Esophagus muscularis mucosa (tissue), 4 donors: ENCODE measurements around the gene SFT2D3.

Experiments used
- EP300 ChIP-seq: sonication (generic); formaldehyde crosslinking; IDR thresholded peaks from one replicate; pipeline ENCODE4 v1.6.1; 2017; ENCODE audit warnings: antibody characterized with exemption
- POLR2A ChIP-seq: fragments of 450-650 bp; IDR thresholded peaks from one replicate; pipeline ENCODE4 v1.6.1; 2017; ENCODE audit warnings: antibody characterized with exemption, moderate library complexity, mild to moderate bottlenecking, low read depth
- POLR2AphosphoS5 ChIP-seq, 2 donors: sonication (generic); formaldehyde crosslinking; IDR thresholded peaks; one replicate each; pipeline ENCODE4 v1.6.1; 2017; ENCODE audit warnings: antibody characterized with exemption in 2 of 2
- TF ChIP-seq, protein P1 (sequence below), 3 experiments: fragments of 200-600 bp in 2 of 3; fragments of 450-650 bp in 1 of 3; sonication (generic) in 2 of 3; IDR thresholded peaks; one replicate each; pipeline ENCODE4 v1.5.1; 2017 to 2019; ENCODE audit warnings: antibody characterized with exemption in 3 of 3, mild to moderate bottlenecking in 2 of 3, moderate library complexity in 1 of 3

DNA sequence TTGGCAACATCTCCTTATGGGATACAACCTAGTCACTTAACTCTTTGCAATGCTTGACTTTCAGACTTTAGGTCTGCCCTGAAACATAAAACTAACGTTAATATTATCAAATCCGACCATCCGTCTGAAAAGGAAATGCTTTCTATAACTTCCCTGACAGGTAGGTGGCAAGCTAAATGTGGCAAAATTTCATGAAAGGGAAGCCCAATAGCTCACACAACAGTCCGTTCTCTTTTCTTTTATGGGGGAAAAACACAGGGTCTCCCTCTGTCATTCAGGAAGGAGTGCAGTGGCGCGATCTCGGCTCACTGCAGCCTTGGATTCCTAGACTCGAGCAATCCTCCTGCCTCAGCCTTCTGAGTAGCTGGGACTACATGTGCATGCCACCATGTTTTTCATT lies 52.9 kb downstream of the SFT2D3 start:
- TF ChIP-seq POLR2A (no peak), POLR2AphosphoS5 (IDR thresholded peaks at IDR 0.05) (no peak), EP300 (no peak)
- TF ChIP-seq, protein P1, sequence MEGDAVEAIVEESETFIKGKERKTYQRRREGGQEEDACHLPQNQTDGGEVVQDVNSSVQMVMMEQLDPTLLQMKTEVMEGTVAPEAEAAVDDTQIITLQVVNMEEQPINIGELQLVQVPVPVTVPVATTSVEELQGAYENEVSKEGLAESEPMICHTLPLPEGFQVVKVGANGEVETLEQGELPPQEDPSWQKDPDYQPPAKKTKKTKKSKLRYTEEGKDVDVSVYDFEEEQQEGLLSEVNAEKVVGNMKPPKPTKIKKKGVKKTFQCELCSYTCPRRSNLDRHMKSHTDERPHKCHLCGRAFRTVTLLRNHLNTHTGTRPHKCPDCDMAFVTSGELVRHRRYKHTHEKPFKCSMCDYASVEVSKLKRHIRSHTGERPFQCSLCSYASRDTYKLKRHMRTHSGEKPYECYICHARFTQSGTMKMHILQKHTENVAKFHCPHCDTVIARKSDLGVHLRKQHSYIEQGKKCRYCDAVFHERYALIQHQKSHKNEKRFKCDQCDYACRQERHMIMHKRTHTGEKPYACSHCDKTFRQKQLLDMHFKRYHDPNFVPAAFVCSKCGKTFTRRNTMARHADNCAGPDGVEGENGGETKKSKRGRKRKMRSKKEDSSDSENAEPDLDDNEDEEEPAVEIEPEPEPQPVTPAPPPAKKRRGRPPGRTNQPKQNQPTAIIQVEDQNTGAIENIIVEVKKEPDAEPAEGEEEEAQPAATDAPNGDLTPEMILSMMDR (IDR thresholded peaks at IDR 0.05): no peak
